GM19455 (cell line): ENCODE measurements around the gene JMJD6.
"Not testable (repeated sequence)": the region's sequence is repeated elsewhere in the genome, so short reads cannot be mapped to it uniquely, and the experiment has no call there.

Source experiments
- ATAC-seq: cut with Tn5 transposase; IDR thresholded peaks from one replicate; pipeline ENCODE4 v1.9.1; 2021; ENCODE audit not compliant: unreplicated experiment

The JMJD6 gene

GRCh38 chr17:76737082-76737675, 10.8 kb upstream of the JMJD6 start, which contains the start of gene SRSF2:
TSS of gene SRSF2 (minus strand) at chr17:76737331. CDS start at chr17:76737160, 171 bp downstream.
- peak; percentile 64 for ATAC-seq

DNA sequence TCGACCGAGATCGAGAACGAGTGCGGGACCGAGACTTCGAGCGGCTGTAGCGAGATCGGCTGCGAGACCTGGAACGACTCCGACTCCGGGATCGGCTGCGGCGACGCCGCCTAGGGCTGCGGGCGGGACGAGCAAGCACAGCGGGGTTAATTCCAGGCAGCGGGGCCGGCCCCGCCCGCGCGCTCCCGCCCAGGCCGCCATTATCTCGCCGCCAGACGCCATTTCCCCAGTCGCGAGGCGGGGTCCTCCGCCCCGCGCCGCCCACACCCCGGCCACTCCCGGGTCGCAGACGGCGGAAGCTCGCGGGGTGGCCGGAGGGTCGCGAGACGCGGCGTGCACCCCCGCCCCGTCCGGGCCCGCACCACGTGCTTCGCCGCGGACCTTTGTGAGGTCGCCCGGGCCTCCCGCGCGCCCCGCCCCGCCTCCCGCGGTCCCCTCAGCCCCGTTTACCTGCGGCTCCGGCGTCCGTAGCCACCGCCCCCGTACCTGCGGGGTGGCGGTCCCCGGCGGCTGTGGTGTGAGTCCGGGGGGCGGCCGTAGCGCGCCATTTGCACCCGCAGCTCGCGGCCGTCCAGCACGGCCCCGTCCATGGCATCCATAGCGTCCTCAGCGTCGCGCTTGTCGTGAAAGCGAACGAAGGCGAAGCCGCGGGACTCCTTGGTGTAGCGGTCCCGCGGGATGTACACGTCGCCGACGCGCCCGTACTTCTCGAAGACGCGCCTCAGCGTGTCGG, 10.1 kb upstream of the JMJD6 start:
- ATAC-seq, result peak; percentile 15

GRCh38 chr17:76735586-76736348, 9.4 kb upstream of the JMJD6 start:
- ATAC-seq, result no peak

GRCh38 chr17:76735006-76735405, 8.6 kb upstream of the JMJD6 start:
- no peak for ATAC-seq

- no peak for ATAC-seq
Observed at GRCh38 chr17:76734080-76734840, 7.9 kb upstream of the JMJD6 start.

DNA sequence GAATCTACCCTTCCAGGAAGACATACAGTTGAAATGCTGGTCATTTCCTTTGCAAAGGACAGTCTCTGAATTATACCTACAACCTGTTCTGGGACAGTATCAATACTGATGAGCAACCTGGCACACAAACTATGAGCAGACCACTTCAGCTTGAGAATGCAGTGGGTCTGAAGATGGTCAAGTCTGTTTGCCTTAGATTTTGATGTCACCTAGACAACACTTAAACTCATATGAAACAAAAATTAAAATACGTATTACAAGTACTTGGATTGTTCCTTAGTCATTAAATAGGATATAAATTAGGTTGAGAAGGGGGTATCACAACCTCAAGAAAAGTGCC, 7.2 kb upstream of the JMJD6 start:
- no peak for ATAC-seq

GRCh38 chr17:76732734-76733617, 6.6 kb upstream of the JMJD6 start:
- no peak for ATAC-seq

DNA sequence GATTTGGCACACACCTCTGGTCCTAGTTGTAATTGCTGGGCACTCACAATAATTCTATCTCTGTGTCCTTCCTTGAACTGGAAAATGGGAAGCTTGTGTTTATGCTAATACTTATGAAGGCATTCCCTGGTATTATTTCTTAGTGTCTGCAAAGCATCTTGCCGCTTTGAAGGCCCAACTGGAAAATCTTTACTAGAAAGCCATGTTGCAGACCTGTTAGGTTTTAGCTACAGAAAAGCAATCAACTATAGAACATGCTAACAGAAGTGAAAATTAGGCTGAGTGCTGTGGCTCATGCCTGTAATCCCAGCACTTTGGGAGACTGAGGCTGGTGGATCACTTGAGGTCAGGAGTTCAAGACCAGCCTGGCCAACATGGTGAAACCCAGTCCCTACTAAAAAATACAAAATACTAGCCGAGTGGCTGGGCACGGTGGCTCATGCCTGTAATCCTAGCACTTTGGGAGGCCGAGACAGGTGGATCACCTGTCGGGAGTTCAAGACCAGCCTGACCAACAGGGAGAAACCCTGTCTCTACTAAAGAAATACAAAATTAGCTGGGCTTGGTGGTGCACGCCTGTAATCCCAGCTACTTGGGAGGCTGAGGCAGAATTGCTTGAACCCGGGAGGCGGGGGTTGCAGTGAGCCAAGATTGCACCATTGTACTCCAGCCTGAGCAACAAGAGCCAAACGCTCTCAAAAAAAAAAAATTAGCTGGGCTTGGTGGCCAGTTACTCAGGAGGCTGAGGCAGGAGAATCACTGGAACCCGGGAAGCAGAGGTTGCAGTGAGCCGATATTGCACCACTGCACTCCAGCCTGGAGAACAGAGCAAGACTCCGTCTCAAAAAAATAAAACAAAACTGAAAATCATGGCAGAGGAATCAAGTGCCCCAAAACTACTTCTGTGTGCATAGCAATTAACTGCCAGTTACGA, 5.7 kb upstream of the JMJD6 start:
- not testable (repeated sequence) for ATAC-seq

DNA sequence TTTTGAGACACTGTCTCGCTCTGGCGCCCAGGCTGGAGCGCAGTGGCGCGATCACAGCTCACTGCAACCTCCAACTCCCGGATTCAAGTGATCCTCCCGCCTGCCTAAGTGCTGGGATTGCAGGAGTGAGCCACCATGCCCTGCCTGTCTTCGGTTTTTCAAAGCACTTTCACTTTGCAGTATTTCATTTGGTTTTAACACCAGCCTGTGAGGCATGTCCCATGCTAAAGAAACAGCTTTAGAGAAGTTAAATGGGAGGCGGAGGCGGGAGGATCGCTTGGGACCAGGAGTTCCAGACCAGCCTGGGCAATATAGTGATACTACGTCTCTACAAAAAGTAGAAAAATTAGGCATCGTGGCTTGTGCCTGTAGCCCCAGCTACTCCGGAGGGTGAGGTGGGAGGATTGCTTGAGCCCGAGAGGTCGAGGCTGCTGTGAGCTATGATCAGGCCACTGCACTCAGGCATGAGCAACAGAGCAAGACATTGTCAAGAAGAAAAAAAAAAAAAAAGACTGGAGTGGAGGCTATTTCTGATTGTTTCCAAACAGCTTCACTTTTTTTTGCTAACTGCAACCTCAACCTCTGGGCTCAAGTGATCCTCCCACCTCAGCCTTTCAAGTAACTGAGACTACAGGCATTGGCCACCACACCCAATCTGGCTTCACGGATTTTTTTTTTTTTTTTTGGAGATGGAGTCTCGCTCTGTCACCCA, 1.5 kb upstream of the JMJD6 start:
- ATAC-seq, result no peak

- ATAC-seq, result peak; percentile 44
Observed at GRCh38 chr17:76726776-76727718, 641 bp upstream of the JMJD6 start, which contains the start of gene METTL23. TSS of gene METTL23 (plus strand) at chr17:76726839. CDS start at chr17:76729711, 2,872 bp downstream.

- peak; percentile 30 for ATAC-seq
Observed at GRCh38 chr17:76725580-76726230, 701 bp downstream of the JMJD6 start.

DNA sequence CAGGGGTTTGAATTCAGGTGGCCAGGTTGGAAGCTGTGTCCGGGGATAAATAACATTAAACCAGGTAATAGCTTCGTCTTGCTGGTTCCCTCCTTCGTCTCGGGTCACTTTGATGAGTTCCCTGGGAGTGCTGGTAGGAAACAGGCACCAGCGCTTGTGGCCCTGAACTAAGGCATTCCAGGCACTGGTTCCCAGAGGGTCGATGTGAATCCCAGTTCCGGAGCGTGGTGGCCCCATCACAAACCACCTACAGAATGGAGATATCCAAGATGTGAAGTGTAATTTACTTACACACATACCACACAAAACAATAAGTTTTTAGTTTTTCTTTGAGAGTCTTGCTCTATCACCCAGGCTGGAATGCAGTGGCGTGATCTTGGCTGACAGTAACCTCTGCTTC, 2.6 kb downstream of the JMJD6 start:
- no peak for ATAC-seq

DNA sequence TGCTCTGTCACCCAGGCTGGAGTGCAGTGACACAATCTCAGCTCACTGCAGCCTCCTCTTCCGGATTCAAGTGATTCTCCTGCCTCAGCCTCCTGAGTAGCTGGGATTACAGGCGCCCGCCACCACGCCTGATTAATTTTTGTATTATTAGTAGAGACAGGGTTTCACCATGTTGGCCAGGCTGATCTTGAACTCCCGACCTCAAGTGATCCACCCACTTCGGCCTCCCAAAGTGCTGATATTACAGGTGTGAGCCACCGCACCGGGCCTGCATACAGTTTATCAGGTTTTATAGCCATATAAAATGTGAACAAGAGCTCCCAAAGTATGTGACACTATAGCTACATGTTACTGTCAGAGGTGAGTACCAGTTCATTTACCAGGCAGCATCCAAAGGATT, 3.4 kb downstream of the JMJD6 start:
- not testable (repeated sequence) for ATAC-seq

GRCh38 chr17:76722279-76722678, 4.1 kb downstream of the JMJD6 start:
- no peak for ATAC-seq

DNA sequence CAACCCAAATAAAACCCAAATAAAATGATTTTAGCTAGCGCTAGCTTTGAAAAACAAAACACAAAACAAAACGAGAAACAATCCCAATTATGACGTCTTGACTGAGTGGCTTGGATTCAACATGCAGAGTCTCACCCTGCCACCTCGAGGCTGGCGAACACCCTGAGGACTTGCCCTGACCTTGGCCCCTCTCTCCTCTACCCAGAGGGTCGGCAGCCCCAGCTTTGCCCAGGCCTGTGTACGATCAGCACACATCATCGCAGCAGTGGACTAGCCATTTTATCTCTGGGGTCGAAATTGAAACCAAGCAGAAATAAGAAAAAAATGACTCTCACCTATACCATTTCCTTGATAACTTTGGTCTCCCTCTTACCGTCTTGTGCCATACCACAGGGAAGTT, 4.9 kb downstream of the JMJD6 start:
- ATAC-seq, result no peak

- ATAC-seq, result no peak
Observed at GRCh38 chr17:76720941-76721340, 5.5 kb downstream of the JMJD6 start.

DNA sequence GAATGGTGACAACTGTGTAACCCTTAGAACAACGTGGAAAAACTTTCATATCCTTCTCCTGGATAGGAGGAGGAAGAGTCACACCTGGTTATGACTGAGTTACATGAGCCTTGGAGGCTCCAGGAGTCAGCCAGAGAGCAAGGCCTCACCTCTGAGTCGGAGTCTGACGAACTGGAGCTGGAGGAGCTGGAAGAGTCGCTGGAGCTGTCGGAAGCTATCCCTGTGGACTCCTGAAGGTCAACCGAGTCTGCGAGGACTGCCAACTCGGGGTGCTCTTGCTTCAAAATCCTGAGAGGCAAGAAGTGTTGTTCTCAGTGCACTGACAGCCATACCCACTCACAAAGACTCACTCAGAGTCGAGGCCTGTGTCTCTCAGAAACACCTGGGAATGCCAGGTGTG, 6.2 kb downstream of the JMJD6 start:
- no peak for ATAC-seq
